Measurements from ENCODE around the gene LDLRAD4. TPM values are rescaled to one million over a fixed set of nuclear protein-coding genes. Genes with fewer than 3 reads are reported as not detected.

LDLRAD4 gene
- total RNA-seq, 1 experiment from 2014 or later: not detected

DNA sequence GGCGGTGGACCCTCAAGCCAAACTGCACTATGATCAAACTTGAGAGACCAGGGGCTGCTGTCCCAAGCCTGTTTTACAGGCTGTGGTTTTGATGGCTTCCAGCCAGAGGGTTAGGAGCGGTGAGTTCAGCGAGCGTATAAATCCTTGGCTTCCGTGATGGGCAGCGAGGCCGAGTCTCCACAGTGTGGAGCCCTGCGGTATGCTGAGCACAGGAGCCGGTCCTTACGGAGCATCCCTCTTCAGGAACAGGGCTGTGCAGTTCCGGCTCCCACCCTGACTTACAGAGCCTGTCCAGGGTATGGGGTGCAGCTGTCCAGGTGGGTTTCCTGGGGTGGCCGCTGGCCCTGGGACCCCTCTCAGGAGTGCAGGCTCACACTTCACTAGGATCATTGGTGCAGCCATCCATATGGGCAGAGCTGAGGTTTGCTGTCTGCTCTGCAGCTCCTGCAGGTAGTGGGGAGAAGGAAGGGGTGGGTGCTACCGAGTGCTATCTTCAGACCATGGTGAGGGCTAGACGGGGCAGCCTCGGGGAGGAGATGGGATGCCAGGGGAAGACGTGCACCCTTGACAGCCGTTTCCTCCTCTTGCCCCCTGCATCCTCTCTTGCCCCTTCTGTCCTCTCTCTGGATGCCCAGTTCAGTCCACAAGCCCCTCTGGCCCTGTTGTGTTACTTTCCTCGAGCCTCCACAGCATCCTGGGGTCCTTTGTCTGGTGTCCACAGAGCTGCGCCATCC lies 403.5 kb downstream of the LDLRAD4 start:
- BruUV-seq (replicated peaks): no TSS peak
- no peaks in the 10 kb centered on the region for H3K36me3 ChIP-seq (ENCODE audit: low read depth, low read length)
- ChIA-PET POLR2A (ENCODE audit: unreplicated experiment) (no interaction called here), CTCF (no interaction called here)
- no peak overlapping the region for H3K4me2 ChIP-seq (ENCODE audit: low read length)
- no peaks in the 10 kb centered on the region for H3K4me1 ChIP-seq (ENCODE audit: insufficient read depth, low read length)
- no peak overlapping the region for H3K9ac ChIP-seq (ENCODE audit: low read length)
- H2AFZ ChIP-seq (ENCODE audit: low read length): no peak overlapping the region
- H3K4me3 ChIP-seq (ENCODE audit: low read length): no peak overlapping the region
- no peak overlapping the region for H3K27ac ChIP-seq (ENCODE audit: low read length)
- H3F3A ChIP-seq (ENCODE audit: low read length, unreplicated experiment): no peaks in the 10 kb centered on the region
- TF ChIP-seq EZH2phosphoT487 (IDR thresholded peaks at IDR 0.05; ENCODE audit: borderline replicate concordance, low read length) (no peak), EZH2 (IDR thresholded peaks at IDR 0.05; ENCODE audit: low read length, unreplicated experiment) (no peak)
- TF ChIP-seq, protein P1, sequence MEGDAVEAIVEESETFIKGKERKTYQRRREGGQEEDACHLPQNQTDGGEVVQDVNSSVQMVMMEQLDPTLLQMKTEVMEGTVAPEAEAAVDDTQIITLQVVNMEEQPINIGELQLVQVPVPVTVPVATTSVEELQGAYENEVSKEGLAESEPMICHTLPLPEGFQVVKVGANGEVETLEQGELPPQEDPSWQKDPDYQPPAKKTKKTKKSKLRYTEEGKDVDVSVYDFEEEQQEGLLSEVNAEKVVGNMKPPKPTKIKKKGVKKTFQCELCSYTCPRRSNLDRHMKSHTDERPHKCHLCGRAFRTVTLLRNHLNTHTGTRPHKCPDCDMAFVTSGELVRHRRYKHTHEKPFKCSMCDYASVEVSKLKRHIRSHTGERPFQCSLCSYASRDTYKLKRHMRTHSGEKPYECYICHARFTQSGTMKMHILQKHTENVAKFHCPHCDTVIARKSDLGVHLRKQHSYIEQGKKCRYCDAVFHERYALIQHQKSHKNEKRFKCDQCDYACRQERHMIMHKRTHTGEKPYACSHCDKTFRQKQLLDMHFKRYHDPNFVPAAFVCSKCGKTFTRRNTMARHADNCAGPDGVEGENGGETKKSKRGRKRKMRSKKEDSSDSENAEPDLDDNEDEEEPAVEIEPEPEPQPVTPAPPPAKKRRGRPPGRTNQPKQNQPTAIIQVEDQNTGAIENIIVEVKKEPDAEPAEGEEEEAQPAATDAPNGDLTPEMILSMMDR (conservative IDR thresholded peaks at IDR 0.05; ENCODE audit: low read depth, low read length): no peak
- peaks cover 78% of the 10 kb centered on the region for H3K27me3 ChIP-seq (ENCODE audit: low read length)
- no peaks in the 10 kb centered on the region for H3K79me2 ChIP-seq (ENCODE audit: low read length)
- H3K9me2 ChIP-seq (replicated peaks; ENCODE audit: low read length): no peaks in the 10 kb centered on the region
- intact Hi-C loops (cut with micrococcal nuclease): no loop called here
- no peaks in the 10 kb centered on the region for H3K9me3 ChIP-seq (ENCODE audit: low read length)
- H4K20me1 ChIP-seq (ENCODE audit: low read length): no peaks in the 10 kb centered on the region
- ATAC-seq (peak; percentile 60), DNase-seq (peak; percentile 58)

DNA sequence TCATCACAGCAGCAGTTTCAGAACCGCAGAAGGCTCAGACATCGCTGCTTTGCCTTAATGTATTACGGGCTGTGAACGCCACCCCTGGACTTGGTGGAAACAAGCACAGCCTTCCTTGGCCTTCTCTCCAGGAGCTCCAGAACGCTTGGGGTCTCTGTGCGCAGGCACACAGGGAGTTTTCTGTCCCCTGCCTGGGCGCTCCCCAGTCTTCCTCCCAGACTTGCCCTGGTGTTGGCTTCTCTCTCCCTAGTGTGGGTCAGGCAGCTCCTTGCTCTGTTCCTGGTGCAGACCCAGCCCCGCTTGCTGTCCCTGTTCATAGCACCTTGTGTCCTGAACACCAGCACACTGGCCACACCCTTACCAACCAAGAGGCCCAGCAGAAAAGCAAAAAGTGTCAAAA lies 404.2 kb downstream of the LDLRAD4 start:
- H4K20me1 ChIP-seq (ENCODE audit: low read length): no peaks in the 10 kb centered on the region
- intact Hi-C loops (cut with micrococcal nuclease): no loop called here
- H3K4me2 ChIP-seq (ENCODE audit: low read length): no peak overlapping the region
- H3F3A ChIP-seq (ENCODE audit: low read length, unreplicated experiment): no peaks in the 10 kb centered on the region
- ChIA-PET POLR2A (ENCODE audit: unreplicated experiment) (no interaction called here), CTCF (no interaction called here)
- H3K9ac ChIP-seq (ENCODE audit: low read length): no peak overlapping the region
- H3K4me1 ChIP-seq (ENCODE audit: insufficient read depth, low read length): no peaks in the 10 kb centered on the region
- TF ChIP-seq, protein P1 (conservative IDR thresholded peaks at IDR 0.05; ENCODE audit: low read depth, low read length): no peak
- TF ChIP-seq EZH2 (IDR thresholded peaks at IDR 0.05; ENCODE audit: low read length, unreplicated experiment) (no peak), EZH2phosphoT487 (IDR thresholded peaks at IDR 0.05; ENCODE audit: borderline replicate concordance, low read length) (no peak)
- no peak overlapping the region for H2AFZ ChIP-seq (ENCODE audit: low read length)
- no peak for DNase-seq
- BruUV-seq (replicated peaks): no TSS peak
- no peaks in the 10 kb centered on the region for H3K9me3 ChIP-seq (ENCODE audit: low read length)
- H3K9me2 ChIP-seq (replicated peaks; ENCODE audit: low read length): no peaks in the 10 kb centered on the region
- no peak overlapping the region for H3K4me3 ChIP-seq (ENCODE audit: low read length)
- H3K36me3 ChIP-seq (ENCODE audit: low read depth, low read length): no peaks in the 10 kb centered on the region
- H3K27ac ChIP-seq (ENCODE audit: low read length): no peak overlapping the region
- no peak for ATAC-seq
- H3K79me2 ChIP-seq (ENCODE audit: low read length): no peaks in the 10 kb centered on the region
- peaks cover 80% of the 10 kb centered on the region for H3K27me3 ChIP-seq (ENCODE audit: low read length)

DNA sequence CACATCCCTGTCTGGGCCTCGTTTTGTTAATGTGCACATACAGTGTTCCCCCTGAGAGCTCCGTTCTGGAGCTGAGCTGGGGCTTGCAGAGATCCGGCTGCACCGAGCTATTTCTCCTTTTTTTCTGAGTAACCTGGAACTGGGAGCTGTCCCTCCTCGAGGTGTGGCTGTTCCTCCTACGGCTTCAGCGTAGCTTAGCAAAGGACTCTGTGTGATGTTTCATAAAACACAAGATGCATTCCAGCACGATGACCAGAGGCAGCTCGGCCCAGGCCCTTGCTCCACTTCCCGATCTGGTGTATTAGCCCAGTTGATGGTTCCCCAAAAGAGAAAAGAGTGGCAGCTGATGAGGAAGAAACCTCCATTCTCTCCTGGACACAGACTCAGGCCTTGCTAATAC lies 404.8 kb downstream of the LDLRAD4 start:
- ATAC-seq: no peak
- POLR2A ChIA-PET (ENCODE audit: unreplicated experiment): no interaction called here
- CTCF ChIA-PET: no interaction called here
- H3F3A ChIP-seq (ENCODE audit: low read length, unreplicated experiment): no peaks in the 10 kb centered on the region
- H3K27ac ChIP-seq (ENCODE audit: low read length): no peak overlapping the region
- no peak overlapping the region for H3K4me2 ChIP-seq (ENCODE audit: low read length)
- TF ChIP-seq, protein P1 (conservative IDR thresholded peaks at IDR 0.05; ENCODE audit: low read depth, low read length): no peak
- no peaks in the 10 kb centered on the region for H4K20me1 ChIP-seq (ENCODE audit: low read length)
- H2AFZ ChIP-seq (ENCODE audit: low read length): no peak overlapping the region
- no peaks in the 10 kb centered on the region for H3K4me1 ChIP-seq (ENCODE audit: insufficient read depth, low read length)
- H3K9ac ChIP-seq (ENCODE audit: low read length): no peak overlapping the region
- no peaks in the 10 kb centered on the region for H3K9me2 ChIP-seq (replicated peaks; ENCODE audit: low read length)
- H3K4me3 ChIP-seq (ENCODE audit: low read length): no peak overlapping the region
- H3K79me2 ChIP-seq (ENCODE audit: low read length): no peaks in the 10 kb centered on the region
- no TSS peak for BruUV-seq (replicated peaks)
- peak; percentile 13 for DNase-seq
- intact Hi-C loops (cut with micrococcal nuclease): no loop called here
- H3K27me3 ChIP-seq (ENCODE audit: low read length): peaks cover 84% of the 10 kb centered on the region
- no peaks in the 10 kb centered on the region for H3K9me3 ChIP-seq (ENCODE audit: low read length)
- H3K36me3 ChIP-seq (ENCODE audit: low read depth, low read length): no peaks in the 10 kb centered on the region
